Activated T-helper 1 cell treated with anti-CD3 and anti-CD28 coated beads, Interleukin-2, amount 50 U/mL, for 16 hours (primary cell): ENCODE data around the gene SUGT1.
A peak's percentile ranks its signal among the peaks of the same experiment; 100 is the strongest.
"Not testable (repeated sequence)": the region's sequence is repeated elsewhere in the genome, so short reads cannot be mapped to it uniquely, and the experiment has no call there.

ENCODE experiments used
- DNase-seq, 2 donors: peaks; one replicate each; pipeline ENCODE4 v3.0.0-alpha.2; 2020; ENCODE audit warnings: low read depth in 1 of 2, low spot score in 1 of 2

Gene SUGT1

DNA sequence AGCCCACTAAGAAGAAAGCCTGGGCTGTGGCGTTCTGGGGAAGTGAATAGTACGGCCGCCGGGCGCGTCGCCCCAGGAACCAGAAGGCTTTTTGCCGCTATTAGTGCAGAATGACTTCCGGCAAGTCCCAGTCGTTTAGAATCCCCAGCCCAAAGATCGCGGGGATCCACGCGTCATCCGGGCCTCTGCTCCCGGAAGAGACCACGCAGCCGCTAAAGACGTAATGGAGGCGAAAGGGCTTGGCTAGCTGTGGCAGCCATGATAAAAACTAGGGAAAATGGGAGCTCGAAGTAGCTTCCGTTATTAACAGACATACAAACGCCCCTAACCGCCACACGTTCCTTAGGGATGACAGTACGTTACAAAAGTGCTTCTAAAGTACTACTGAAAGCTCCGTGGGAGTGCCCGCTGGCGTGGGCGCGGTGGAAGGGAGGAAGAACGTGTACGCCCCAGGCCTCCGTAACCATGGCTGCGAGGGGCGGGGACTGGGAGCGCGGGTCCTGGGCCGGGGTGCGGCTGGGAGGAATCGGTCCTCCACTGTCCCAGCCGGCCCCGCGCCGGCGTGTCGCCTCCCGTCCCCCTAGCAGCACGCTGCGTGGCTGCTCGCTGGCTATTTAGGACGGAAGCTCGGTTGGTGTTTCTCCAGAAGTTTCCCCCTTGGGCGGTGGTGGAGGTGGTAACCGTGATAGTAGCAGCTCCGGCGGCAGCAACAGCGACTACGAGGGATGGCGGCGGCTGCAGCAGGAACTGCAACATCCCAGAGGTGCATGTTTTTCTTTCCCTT is at the start of gene SUGT1:
Gene SUGT1, plus strand, starts transcription at position 641 of the 784 bp plus-strand sequence. Its CDS starts 85 bp downstream, at position 726.
- peak; percentile 90 to 92 for DNase-seq

- DNase-seq: not testable (repeated sequence)
Measured at GRCh38 chr13:52603316-52603715, 49.3 kb upstream of the SUGT1 start.

- not testable (repeated sequence) for DNase-seq
Measured at GRCh38 chr13:52606126-52606525, 46.5 kb upstream of the SUGT1 start.

DNA sequence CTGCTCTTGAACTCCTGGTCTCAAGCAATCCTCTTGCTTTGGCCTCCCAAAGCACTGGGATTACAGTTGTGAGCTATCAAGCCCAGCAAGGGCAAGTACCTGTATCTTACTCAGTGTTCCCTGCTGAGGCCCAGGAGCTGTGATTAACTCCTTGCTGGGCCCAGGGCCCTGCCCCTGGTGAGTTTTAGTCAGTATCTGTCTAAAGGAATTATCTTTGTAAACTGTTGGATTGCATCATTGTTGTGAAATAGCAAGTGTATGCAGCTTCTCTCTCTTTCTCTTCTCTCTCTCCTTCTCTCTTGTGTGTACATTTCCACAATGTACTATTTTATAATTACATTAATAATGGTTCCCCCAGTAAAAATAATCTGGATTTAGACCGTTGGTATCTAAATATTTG is 45.8 kb upstream of the SUGT1 start:
- DNase-seq: not testable (repeated sequence)

- DNase-seq: not testable (repeated sequence)
Measured at GRCh38 chr13:52608184-52608583, 44.5 kb upstream of the SUGT1 start.

- not testable (repeated sequence) for DNase-seq
Measured at GRCh38 chr13:52609013-52609606, 43.5 kb upstream of the SUGT1 start.

GRCh38 chr13:52610158-52610557 is 42.5 kb upstream of the SUGT1 start:
- DNase-seq: not testable (repeated sequence)

GRCh38 chr13:52615134-52615801 is 37.4 kb upstream of the SUGT1 start:
- no peak for DNase-seq

- DNase-seq: no peak
Measured at GRCh38 chr13:52615812-52616211, 36.8 kb upstream of the SUGT1 start.

DNA sequence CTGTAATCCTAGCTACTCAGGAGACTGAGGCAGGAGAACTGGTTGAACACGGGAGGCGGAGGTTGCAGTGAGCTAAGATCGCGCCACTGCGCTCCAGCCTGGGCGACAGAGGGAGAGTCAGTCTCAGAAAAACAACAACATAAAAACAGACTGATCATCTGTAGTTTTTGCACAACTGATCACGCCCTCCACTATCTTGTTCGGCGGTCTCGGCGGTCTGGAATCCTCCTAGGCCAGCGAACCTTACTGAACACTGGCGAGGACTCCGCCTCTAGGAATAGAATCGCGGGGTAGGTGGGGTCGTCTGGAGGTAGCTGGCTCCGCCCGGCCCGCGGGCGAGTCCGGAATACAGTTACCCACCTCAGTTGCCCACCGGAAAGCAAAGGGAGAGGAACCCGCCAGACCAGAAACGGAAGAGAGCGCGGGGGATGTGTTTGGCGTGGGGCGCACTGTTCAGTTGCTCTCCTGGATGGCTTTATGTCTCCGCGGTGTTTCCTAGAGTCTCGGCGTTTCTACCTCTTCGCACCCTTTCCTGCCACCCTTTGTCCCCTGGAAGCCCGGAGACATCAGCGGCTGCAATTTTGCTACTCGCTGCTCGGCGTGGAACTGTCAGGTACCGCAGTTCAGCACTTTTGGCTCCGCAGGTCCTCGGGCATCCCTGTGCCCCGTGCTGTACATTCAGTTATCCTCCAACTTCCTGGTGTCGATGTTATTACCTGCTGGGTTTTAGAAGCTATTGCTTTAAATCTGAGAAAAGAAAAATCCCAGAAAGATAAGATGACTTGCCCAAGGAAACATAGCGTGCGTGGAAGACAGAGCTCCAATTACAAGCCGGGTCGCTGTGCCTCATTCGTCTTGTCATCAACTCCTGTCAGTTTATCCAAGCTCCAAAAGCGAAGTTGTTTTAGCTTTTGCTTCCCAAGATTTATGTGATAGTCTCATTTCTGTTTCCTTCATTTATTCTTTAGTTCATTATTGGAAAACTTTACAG is 35.3 kb upstream of the SUGT1 start:
- peak; percentile 69 to 73 for DNase-seq

DNA sequence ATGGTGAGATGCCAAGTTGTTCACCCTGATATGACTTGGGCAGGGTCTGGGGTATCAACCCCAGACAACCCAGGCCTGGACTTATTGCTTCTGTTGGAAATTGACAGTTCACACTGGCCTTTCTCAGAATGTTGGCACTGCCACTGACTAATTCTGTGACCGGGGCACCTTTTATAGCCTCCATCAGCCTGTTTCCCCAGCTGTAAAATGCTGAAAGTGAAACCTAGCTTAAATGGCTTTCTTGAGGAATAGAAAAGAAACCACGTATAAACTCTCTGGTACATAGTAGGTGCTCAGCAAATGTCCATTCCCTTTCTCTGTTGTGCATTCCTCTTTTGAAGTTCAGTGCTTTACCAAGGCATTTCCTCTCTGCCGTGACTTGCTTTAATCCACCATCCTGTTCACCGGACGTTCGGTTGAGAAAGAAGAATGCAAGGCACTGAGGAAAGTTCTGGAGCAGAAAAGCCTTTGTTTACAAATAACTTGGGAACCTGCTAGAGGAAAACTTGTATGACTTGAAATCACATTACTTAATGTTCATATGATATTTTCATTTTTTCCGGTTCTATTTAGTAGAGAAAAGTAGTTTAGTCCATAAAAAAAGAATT is 21.4 kb upstream of the SUGT1 start:
- DNase-seq: not testable (repeated sequence)

DNA sequence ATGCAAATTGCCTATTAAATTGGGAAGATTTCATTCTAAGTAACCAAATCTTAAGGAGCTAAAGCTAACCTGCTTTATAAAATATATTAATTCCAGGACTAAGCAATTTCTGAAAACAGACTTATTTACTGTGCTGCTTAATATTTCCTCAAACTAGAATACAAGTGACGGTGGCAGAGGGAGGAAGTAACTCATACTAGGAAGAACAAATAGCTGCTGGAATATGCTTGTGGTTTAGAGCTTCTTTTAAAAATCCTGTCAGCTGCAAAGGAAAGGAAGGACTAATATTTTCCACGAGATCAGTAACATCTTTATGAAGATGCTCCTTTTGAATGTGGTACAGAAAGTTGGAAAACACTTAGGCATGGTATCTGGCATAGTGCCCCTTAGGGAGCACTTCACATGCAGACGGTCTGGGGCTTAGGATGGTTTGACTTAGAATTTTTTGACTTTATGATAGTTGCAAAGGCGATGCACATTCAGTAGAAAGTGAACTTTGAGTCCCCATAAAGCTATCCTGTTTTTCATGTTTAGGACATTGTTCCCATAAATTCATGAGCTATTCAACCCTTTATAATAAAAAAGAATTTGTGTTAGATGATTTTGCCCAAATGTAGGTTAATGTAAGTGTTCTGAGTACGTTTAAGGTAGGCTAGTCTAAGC is 13.8 kb upstream of the SUGT1 start:
- no peak for DNase-seq

DNA sequence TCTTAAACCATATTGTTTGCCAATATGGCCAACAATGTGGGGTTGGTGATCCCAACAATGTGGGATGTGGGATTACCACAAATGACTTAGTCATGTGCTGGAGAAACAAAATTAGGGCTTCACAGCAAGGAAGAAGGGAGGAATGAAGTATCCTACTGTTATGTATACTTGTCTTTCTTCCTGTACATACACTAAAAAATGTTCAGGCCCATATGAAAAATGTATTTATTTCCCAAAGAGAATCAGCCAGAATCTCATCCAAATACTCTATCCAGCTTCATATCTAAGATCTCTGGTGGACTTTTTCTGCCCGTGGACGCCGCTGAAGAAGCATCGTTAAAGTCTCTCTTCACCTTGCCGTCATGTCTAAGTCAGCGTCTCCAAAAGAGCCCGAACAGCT is 10.5 kb upstream of the SUGT1 start, which contains the start of gene HNRNPA1L2:
Gene HNRNPA1L2, plus strand, starts transcription at position 301 of the 400 bp plus-strand sequence. Its CDS starts 62 bp downstream, at position 363.
- DNase-seq: no peak

- no peak for DNase-seq
Measured at GRCh38 chr13:52644108-52644507, 8.5 kb upstream of the SUGT1 start.

GRCh38 chr13:52646967-52647366 is 5.7 kb upstream of the SUGT1 start:
- DNase-seq: no peak

DNA sequence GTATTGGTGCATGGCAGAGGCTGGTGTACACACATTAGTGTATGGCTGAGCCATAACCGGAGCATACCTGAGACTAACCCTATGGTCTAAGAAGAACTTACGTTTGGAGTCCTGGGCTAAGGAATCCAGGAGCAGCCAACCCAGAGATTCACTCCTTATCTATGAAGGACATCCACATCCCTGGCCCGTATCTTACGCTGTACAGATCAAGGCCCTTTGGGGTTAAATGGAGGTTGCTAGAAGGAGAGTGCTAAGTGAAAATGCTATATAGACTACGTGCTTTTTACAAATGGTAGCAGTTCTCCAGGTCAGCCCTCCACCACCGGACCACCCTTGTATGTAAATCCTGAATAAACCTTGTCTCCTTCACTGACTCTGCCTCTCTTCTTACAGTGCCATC is 1.9 kb upstream of the SUGT1 start:
- DNase-seq: no peak

DNA sequence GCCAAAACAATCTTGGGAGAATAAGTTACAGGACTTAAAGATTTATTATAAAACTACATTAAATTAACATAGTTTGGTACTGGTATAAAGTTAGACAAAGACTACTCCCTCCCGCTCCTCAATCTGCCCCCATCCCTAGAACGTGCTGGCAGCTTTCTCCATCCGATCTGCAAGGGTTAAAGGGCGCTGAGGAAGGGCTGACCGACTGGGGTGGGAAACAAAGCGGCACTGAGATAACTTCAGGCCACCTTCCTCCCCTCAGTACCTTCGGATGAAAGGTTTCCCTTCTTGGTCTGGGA is 790 bp upstream of the SUGT1 start:
- DNase-seq: no peak

GRCh38 chr13:52652980-52653303 is 306 bp downstream of the SUGT1 start:
- DNase-seq: peak in 1 of 2 donors; percentile 6

DNA sequence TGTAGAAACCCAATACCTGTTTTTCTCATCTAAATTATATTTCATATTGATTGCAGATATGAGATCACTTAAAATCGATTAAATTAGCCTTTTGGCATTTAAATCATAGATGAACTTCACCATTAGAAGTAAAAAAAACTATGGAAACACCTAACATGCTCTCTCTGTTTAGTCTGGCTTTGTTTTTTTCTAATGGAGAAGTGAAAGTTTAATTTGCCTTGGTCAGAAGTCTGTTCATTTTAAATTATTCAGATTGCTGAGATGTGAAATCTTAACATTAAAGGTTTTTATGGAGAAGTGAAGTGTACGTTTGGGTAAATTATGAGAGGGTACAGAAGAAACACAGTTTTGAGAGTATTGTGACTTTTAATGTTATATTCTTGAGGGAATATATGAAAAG is 6.7 kb downstream of the SUGT1 start:
- DNase-seq: no peak

DNA sequence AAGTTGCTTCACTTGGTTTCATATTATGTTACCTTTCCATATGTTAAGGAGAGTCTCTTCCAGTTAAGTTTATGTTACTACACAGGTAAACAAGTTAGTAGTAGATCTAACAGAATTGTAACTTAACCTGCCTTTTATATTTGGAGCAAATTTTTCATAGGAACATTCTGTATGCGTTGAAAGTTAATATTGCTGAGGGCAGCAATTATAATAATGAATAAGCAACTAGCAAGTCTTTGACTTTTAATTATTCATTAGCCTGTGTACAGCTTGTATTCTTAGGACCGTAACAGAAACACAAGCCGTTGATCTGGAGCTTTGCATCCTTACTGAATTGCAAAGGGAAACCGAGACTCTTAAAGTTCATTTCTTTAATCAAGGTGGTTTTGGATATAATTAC is 11.6 kb downstream of the SUGT1 start:
- no peak for DNase-seq
